Small intestine (tissue), 7 donors: ENCODE measurements around the gene PADI6. TPM values are rescaled to one million over a fixed set of nuclear protein-coding genes. Genes with fewer than 3 reads are reported as not detected.

Experiments
- DNase-seq, 2 donors: peaks; one replicate each; pipeline versions ENCODE4 v3.0.0 to v3.0.0-alpha.2; 2013
- FAIRE-seq: peaks from 2 replicates; lab custom pipeline; 2012; peaks lifted over from hg19 to GRCh38; lab: Jason Lieb, UNC
- H3K27ac ChIP-seq, 3 donors: one replicate each; pipeline ENCODE4 v1.5.1; 2013; ENCODE audit warnings: low read length in 2 of 3, mild to moderate bottlenecking in 2 of 3, control low read depth in 1 of 3, inconsistent platforms in 1 of 3, low read depth in 1 of 3, moderate library complexity in 1 of 3
- H3K27me3 ChIP-seq, 3 donors: one replicate each; pipeline ENCODE4 v1.6.1; 2013; ENCODE audit warnings: low read length in 3 of 3, inconsistent platforms in 1 of 3; ENCODE audit not compliant: control insufficient read depth in 3 of 3, insufficient read depth in 3 of 3
- H3K36me3 ChIP-seq, 3 donors: one replicate each; pipeline ENCODE4 v1.6.1; 2013; ENCODE audit warnings: low read length in 3 of 3, inconsistent platforms in 1 of 3, low read depth in 1 of 3, mild to moderate bottlenecking in 1 of 3, moderate library complexity in 1 of 3; ENCODE audit not compliant: control insufficient read depth in 3 of 3, insufficient read depth in 2 of 3
- H3K4me1 ChIP-seq, 3 donors: one replicate each; pipeline ENCODE4 v1.6.1; 2013; ENCODE audit warnings: low read length in 2 of 3, inconsistent platforms in 1 of 3, low read depth in 1 of 3, mild to moderate bottlenecking in 1 of 3, moderate library complexity in 1 of 3; ENCODE audit not compliant: control insufficient read depth in 3 of 3, insufficient read depth in 2 of 3
- H3K4me3 ChIP-seq, 3 donors: one replicate each; pipeline ENCODE4 v1.5.1; 2013; ENCODE audit warnings: low read length in 3 of 3, control low read depth in 1 of 3, inconsistent platforms in 1 of 3, low read depth in 1 of 3, mild to moderate bottlenecking in 1 of 3, moderate library complexity in 1 of 3
- H3K9me3 ChIP-seq, 2 donors: one replicate each; pipeline ENCODE4 v1.6.1; 2013; ENCODE audit warnings: low read depth in 1 of 2, low read length in 1 of 2; ENCODE audit not compliant: control insufficient read depth in 2 of 2, insufficient read depth in 1 of 2
- WGBS, 3 donors: extraction: QIAGEN DNeasy Blood & Tissue Kit; methylation state at CpG; one replicate each; pipeline ENCODE4 v1.1.7; 2013; 5-methylcytosine and 5-hydroxymethylcytosine counted together
- polyA plus RNA-seq, 4 donors: library from polyadenylated mRNA; stranded (reverse) in 3 of 4; unstranded in 1 of 4; fragments of 200-250 nt in 3 of 4; fragments of 120-200 nt in 1 of 4; gene quantifications; one replicate each; pipeline versions ENCODE4 v1.2.1 to v1.2.3, GENCODE V29; 2013
- donor health status: healthy with polysubstance abuse.
- donor health status: control.
- donor health status: control.
- donor health status: Bipolar disorder and iron deficiency.
- donor health status: healthy.

PADI6 gene
- polyA plus RNA-seq, 4 donors: not detected

DNA sequence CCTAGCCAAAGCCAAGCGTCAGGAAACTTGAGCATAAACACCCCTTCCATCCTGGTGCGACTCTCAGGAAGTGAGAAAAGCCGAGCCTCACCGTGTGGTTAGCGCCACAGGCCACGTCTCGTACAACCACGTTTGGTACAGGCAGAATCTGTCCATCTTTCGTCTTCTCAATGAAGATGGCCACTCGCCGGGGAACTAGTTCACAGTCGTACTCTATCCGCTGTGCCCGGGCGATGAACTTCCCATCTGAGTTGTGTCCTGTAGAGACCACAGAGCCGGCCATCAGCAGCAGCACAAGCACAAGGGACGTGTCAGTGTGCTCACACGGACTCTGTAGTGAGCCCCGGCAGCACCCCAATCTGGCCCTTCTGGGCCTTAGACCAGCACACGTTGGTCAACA lies 44.4 kb downstream of the PADI6 start:
- Histone ChIP-seq H3K36me3 (peaks cover 24 to 74% (median 25%) of the 10 kb centered on the region in 3 donors), H3K27ac (no peak overlapping the region), H3K27me3 (no peaks in the 10 kb centered on the region), H3K4me3 (no peak overlapping the region), H3K4me1 (no peaks in the 10 kb centered on the region), H3K9me3 (no peaks in the 10 kb centered on the region)
- 91 to 93% (median 91%) methylated on average over 20 of the region's 20 CpGs for WGBS, 3 donors
- no peak for DNase-seq
- FAIRE-seq: no peak

DNA sequence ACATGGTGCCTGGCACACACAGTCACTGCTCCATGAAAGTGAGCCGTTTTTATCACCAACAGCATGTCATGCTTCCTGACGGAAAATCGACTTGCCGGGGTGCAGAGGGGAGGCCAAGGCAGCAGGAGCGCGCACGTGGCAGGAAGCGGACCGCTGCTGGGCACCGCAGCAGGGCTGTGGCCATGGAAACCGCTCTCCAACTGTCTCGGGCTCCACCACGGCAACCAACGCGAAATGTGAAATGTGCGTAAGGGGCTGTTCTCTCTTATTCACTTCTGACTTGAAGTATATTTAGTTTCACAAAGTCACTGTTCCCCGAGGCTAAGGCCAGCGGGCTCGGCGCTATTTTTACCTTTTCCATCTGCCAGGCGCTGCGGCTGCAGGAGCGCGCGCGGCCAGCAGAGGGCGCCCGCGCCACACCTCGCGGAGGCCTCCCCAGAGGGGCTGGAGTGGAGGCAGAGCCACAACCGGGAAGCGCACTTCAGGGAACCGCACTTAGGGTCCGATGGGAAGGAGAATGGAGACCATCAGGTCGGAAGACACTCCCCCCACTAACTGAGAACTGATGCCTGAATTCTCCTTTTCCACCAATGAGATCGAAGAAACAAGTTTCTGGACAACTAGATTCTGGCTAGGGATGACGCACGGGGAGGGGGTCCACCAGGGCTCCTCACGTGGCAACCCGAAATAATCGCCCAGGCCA lies 47.8 kb downstream of the PADI6 start:
- Histone ChIP-seq H3K4me3 (no peak overlapping the region), H3K27me3 (no peaks in the 10 kb centered on the region), H3K4me1 (no peaks in the 10 kb centered on the region), H3K27ac (no peak overlapping the region), H3K9me3 (no peaks in the 10 kb centered on the region), H3K36me3 (peaks cover 12 to 74% (median 15%) of the 10 kb centered on the region in 3 donors)
- FAIRE-seq (no peak), DNase-seq (peak; percentile 32 to 67)
- 48 to 59% (median 54%) methylated on average over 42 of the region's 42 CpGs for WGBS, 3 donors

DNA sequence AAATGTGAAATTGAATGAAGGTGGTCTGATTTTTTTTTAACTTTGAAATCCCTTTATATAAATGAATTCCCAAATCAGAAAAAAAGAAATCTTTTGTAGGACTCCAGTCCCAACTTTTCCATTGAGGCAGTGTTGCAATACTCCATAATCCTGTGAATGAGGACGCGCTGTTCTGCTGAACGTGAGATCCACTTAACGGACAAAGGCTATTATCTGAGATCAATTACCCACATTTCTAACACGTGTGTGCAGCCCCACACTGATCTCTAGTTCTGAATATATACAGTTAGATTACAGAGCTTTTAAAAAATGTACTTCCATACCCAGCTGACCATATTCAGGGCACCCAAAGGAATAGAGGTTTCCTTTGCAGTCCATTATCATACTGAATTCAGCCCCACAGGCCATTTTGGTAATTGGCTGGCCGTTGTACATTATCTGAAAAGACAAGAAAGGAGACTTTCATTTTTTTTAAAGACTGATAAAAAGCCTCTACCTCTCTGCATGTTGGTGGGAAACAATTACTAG lies 48.5 kb downstream of the PADI6 start:
- FAIRE-seq (no peak), DNase-seq (no peak)
- Histone ChIP-seq H3K27ac (no peak overlapping the region), H3K4me1 (no peaks in the 10 kb centered on the region), H3K9me3 (no peaks in the 10 kb centered on the region), H3K4me3 (no peak overlapping the region), H3K36me3 (peaks cover 15 to 76% (median 16%) of the 10 kb centered on the region in 3 donors), H3K27me3 (no peaks in the 10 kb centered on the region)
- WGBS, 3 donors: 72 to 77% (median 74%) methylated on average over 6 of the region's 6 CpGs

DNA sequence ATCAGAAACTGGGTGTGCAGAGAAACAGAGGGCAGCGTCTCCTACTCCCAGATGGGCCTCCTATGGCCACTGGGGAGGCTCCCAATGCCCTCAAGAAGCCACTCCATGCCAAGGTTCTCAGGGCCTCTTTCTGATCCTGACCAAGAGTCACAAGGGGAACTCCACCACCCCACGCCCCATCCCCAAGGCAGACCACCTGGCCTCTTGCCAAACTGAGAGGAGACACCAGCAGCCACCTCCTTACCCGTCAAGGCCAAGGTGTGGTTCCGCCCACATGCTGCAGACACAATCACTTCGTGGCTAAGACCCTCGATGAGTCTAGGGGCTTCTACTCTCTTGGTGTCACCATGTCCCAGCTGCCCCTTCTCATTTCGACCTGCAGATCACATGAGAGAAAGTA lies 50.5 kb downstream of the PADI6 start:
- H3K4me3 ChIP-seq: no peak overlapping the region
- H3K4me1 ChIP-seq: no peaks in the 10 kb centered on the region
- H3K27me3 ChIP-seq: no peaks in the 10 kb centered on the region
- H3K27ac ChIP-seq: no peak overlapping the region
- WGBS, 3 donors: 63 to 70% (median 66%) methylated on average over 7 of the region's 7 CpGs
- DNase-seq (no peak), FAIRE-seq (no peak)
- H3K36me3 ChIP-seq: peaks cover 9 to 79% (median 12%) of the 10 kb centered on the region in 3 donors
- H3K9me3 ChIP-seq: no peaks in the 10 kb centered on the region

DNA sequence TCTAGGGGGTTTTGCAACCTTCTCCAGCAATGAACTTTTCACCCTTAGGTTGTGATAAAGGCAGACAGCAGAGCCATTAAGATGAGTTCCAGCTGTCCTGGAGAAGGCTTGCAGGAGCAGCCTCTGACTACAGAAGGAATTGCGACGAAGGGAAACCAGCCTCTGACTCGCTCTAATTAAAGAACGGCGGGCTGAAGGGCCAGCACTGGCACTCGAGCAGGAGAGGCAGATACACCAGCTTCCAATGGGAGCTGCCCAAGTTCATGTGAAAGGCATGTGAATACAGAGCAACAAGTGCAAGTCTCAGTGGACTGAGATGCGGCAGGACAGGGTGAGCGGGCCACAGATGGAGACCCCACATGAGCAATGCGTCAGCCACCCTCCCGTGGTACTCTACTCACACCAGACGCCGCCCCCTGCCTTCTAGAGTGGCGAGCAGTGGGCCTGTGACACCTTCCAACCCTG lies 51.8 kb downstream of the PADI6 start:
- peaks cover 7 to 80% (median 12%) of the 10 kb centered on the region in 3 donors for H3K36me3 ChIP-seq
- no peaks in the 10 kb centered on the region for H3K9me3 ChIP-seq
- no peak overlapping the region for H3K4me3 ChIP-seq
- H3K4me1 ChIP-seq: no peaks in the 10 kb centered on the region
- 73 to 90% (median 83%) methylated on average over 13 of the region's 13 CpGs for WGBS, 3 donors
- FAIRE-seq: no peak
- no peaks in the 10 kb centered on the region for H3K27me3 ChIP-seq
- H3K27ac ChIP-seq: no peak overlapping the region
- DNase-seq: no peak

DNA sequence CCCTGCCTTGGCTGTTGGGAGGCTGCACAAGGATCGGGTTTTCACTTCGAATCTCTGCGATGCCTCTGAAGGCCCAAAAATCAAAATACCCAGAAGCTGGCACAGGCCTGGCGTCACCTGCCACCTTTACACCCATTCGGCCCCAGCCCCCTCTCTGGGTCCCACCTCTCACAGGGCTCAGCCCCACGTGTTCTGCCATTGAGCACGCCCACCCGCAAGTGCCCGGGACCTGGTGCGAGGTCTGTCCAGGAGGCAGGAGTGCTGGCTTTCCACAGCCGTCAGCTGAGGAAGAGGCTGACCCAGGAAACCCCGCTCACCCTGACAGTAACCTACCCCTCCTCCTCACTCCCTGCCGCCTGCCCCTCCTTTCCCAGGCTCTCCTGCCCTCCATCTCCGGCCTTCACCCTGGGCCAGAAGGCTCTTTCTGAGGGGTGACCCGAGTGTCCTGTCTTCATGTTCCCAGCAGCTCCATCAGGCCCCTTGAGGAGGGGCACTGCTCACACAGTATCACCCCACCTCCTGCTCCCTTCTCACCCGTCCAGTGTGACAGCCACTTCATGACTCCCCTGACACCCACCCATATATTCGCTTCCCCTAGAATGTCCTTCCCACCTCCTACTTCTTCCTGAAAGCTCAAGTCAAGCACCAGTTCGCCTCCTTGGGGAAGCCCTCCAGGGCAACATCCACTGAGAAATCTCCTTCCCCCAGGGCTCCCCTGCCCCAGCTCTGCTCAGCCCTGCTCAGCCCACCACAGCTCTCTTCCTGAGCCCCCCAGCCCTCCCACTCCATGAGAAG lies 54.0 kb downstream of the PADI6 start:
- peaks cover 7 to 72% (median 12%) of the 10 kb centered on the region in 3 donors for H3K36me3 ChIP-seq
- H3K27ac ChIP-seq: no peak overlapping the region
- FAIRE-seq: no peak

DNA sequence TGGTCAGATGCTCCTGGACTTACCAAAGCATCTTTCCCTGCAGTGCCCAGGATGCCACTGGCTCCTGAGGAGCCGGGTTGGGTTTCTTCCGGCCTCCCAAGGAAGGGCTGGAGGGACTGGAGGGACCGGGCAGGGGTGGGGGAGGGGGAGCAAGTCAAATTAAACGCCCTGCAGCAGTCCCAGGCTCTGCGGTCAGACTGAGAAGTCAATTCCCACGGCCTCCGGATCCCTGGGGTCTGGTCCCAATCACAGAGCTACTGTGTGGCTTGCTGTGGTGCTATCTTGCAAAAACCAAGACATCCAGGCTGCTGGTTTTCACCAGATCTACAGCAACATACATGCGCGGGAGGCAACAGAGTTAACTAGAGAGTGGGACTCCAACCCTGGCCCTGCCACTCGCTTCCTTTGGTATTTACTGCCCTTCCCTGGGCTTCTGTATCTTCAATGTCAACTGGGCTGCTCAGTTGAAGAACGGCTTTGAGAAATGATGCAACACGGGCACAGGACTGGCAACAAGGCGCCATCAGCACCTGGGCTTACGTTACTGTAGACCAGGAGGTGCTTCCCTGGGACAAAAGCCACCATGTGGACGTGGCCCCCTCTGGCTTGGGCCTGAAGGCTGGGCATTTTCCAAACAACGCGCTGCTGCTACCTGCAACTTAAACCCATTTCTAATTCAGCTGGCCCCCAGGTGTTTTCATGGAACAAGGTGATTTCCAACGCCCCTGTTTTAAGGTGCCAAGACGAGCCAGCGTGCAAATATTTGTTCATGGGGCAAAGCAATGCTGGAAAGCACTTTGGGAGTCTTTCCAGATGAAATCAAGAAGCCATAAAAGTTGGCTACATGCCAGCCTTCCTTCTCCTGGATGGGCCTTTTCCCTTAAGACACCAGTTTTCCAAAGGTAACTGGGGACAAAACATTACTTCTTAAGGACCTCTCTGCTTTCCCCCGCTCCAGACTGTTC lies 56.0 kb downstream of the PADI6 start:
- Histone ChIP-seq H3K27ac (peak overlapping the region in 1 of 3 donors; percentile 17), H3K4me1 (no peaks in the 10 kb centered on the region), H3K4me3 (no peak overlapping the region), H3K9me3 (no peaks in the 10 kb centered on the region), H3K36me3 (peaks cover 3 to 65% (median 8%) of the 10 kb centered on the region in 3 donors), H3K27me3 (no peaks in the 10 kb centered on the region)
- 51 to 72% (median 59%) methylated on average over 21 of the region's 21 CpGs for WGBS, 3 donors
- DNase-seq (peak in 1 of 2 donors; percentile 49), FAIRE-seq (no peak)

More for the DNA sequence above, 54.0 kb downstream of the PADI6 start:
- WGBS, 3 donors: 92 to 94% (median 93%) methylated on average over 17 to 18 of the region's 18 CpGs
- H3K9me3 ChIP-seq: no peaks in the 10 kb centered on the region
- no peaks in the 10 kb centered on the region for H3K27me3 ChIP-seq
- H3K4me3 ChIP-seq: no peak overlapping the region
- no peak for DNase-seq
- no peaks in the 10 kb centered on the region for H3K4me1 ChIP-seq
